GM18499 (cell line): ENCODE results near the gene CCS.
"Not testable (repeated sequence)": the region's sequence is repeated elsewhere in the genome, so short reads cannot be mapped to it uniquely, and the experiment has no call there.

ENCODE experiments used
- ATAC-seq: cut with Tn5 transposase; IDR thresholded peaks from one replicate; pipeline ENCODE4 v1.9.1; 2021; ENCODE audit warnings: moderate number of reproducible peaks; ENCODE audit not compliant: insufficient read depth, unreplicated experiment

Gene CCS

GRCh38 chr11:66592457-66593302 lies at the start of gene CCS, which contains the start of gene CCDC87:
Gene CCS (plus strand): TSS chr11:66593185. CDS start chr11:66593262, 77 bp downstream.
Gene CCDC87 (minus strand): TSS chr11:66593063. CDS start chr11:66593015, 48 bp downstream.
- peak; percentile 50 for ATAC-seq

GRCh38 chr11:66543263-66544107 lies 49.5 kb upstream of the CCS start:
- ATAC-seq: no peak

- ATAC-seq: not testable (repeated sequence)
Observed at GRCh38 chr11:66544952-66545351, 48.0 kb upstream of the CCS start.

- peak; percentile 56 for ATAC-seq
Observed at GRCh38 chr11:66545701-66546367, 47.2 kb upstream of the CCS start, which contains the start of gene ZDHHC24. Gene ZDHHC24 (minus strand): TSS chr11:66546048. CDS start chr11:66546003, 45 bp downstream.

GRCh38 chr11:66546368-66546965 lies 46.5 kb upstream of the CCS start, which contains the start of gene ACTN3:
Gene ACTN3 (plus strand): TSS chr11:66546903. CDS start chr11:66546938, 35 bp downstream.
- no peak for ATAC-seq

GRCh38 chr11:66546966-66547661 lies 45.9 kb upstream of the CCS start:
- no peak for ATAC-seq

GRCh38 chr11:66547662-66548009 lies 45.3 kb upstream of the CCS start:
- no peak for ATAC-seq

GRCh38 chr11:66548041-66548440 lies 44.9 kb upstream of the CCS start:
- ATAC-seq: no peak

- no peak for ATAC-seq
Observed at GRCh38 chr11:66548774-66549630, 44.0 kb upstream of the CCS start.

- ATAC-seq: no peak
Observed at GRCh38 chr11:66549696-66550095, 43.3 kb upstream of the CCS start.

- no peak for ATAC-seq
Observed at GRCh38 chr11:66550887-66551286, 42.1 kb upstream of the CCS start.

- ATAC-seq: no peak
Observed at GRCh38 chr11:66554602-66555001, 38.4 kb upstream of the CCS start.

- ATAC-seq: no peak
Observed at GRCh38 chr11:66555416-66555815, 37.6 kb upstream of the CCS start.

- ATAC-seq: no peak
Observed at GRCh38 chr11:66556086-66556485, 36.9 kb upstream of the CCS start.

GRCh38 chr11:66557733-66558326 lies 35.2 kb upstream of the CCS start:
- no peak for ATAC-seq

- ATAC-seq: no peak
Observed at GRCh38 chr11:66559142-66559865, 33.7 kb upstream of the CCS start.

GRCh38 chr11:66559866-66560676 lies 32.9 kb upstream of the CCS start:
- ATAC-seq: no peak
